T-helper 17 cell (primary cell): Measurements from ENCODE around the gene TMEM269. TPM values are rescaled to one million over a fixed set of nuclear protein-coding genes. Genes with fewer than 3 reads are reported as not detected.
"Not testable (repeated sequence)": the region's sequence is repeated elsewhere in the genome, so short reads cannot be mapped to it uniquely, and the experiment has no call there.

Experiments
- ATAC-seq: fragments of 150-1000 bp; cut with Tn5 transposase; 2 replicates; pipeline ENCODE4 v1.10.0; 2021; ENCODE audit warnings: mild to moderate bottlenecking, moderate library complexity
- DNase-seq, 3 donors: peaks; one replicate each; pipeline versions ENCODE4 v3.0.0 to v3.0.0-alpha.2; 2020 to 2021
- H3K9me3 ChIP-seq: one replicate; pipeline ENCODE4 v1.7.0; 2013; ENCODE audit warnings: low read length, mild to moderate bottlenecking; ENCODE audit not compliant: control insufficient read depth, poor library complexity, severe bottlenecking
- H3K27ac Mint-ChIP-seq: one replicate; pipeline ENCODE4 v1.8.0; 2022; ENCODE audit warnings: mild to moderate bottlenecking, moderate library complexity, mixed read lengths
- H3K27me3 Mint-ChIP-seq: one replicate; pipeline ENCODE4 v1.8.0; 2022; ENCODE audit warnings: mixed read lengths
- H3K36me3 Mint-ChIP-seq: one replicate; pipeline ENCODE4 v1.8.0; 2022; ENCODE audit warnings: low read depth, mixed read lengths
- H3K4me1 Mint-ChIP-seq: one replicate; pipeline ENCODE4 v1.8.0; 2022; ENCODE audit warnings: mild to moderate bottlenecking, mixed read lengths
- H3K4me3 Mint-ChIP-seq: one replicate; pipeline ENCODE4 v1.8.0; 2022; ENCODE audit warnings: mild to moderate bottlenecking, moderate library complexity, mixed read lengths
- total RNA-seq, 4 donors: library from RNA in 2 of 4; stranded (reverse) in 2 of 4; gene quantifications; one replicate each; pipeline ENCODE4 v1.2.3 and lab custom pipeline; 2022 to 2026

The TMEM269 gene
- total RNA-seq, 2 donors from 2014 or later: 0.42 to 0.47 TPM

GRCh38 chr1:42801832-42802473 is 17.2 kb downstream of the TMEM269 start:
- no peaks in the 10 kb centered on the region for H3K9me3 ChIP-seq
- Mint-ChIP-seq H3K4me1 (no peaks in the 10 kb centered on the region), H3K27ac (no peak overlapping the region), H3K4me3 (no peak overlapping the region), H3K36me3 (no peaks in the 10 kb centered on the region), H3K27me3 (peaks cover 4% of the 10 kb centered on the region)
- no peak for ATAC-seq
- no peak for DNase-seq

GRCh38 chr1:42806171-42806570 is 21.4 kb downstream of the TMEM269 start:
- ATAC-seq (no peak), DNase-seq (no peak)
- Mint-ChIP-seq H3K4me3 (no peak overlapping the region), H3K4me1 (peaks cover 8% of the 10 kb centered on the region), H3K27ac (peak overlapping the region; percentile 16), H3K27me3 (no peaks in the 10 kb centered on the region), H3K36me3 (peaks cover 3% of the 10 kb centered on the region)
- no peaks in the 10 kb centered on the region for H3K9me3 ChIP-seq

- Mint-ChIP-seq H3K4me1 (peaks cover 8% of the 10 kb centered on the region), H3K4me3 (no peak overlapping the region), H3K27ac (peak overlapping the region; percentile 16), H3K36me3 (peaks cover 4% of the 10 kb centered on the region), H3K27me3 (no peaks in the 10 kb centered on the region)
- DNase-seq (no peak), ATAC-seq (no peak)
- H3K9me3 ChIP-seq: no peaks in the 10 kb centered on the region
Observed at GRCh38 chr1:42806593-42806992, 21.8 kb downstream of the TMEM269 start.

- Mint-ChIP-seq H3K4me3 (no peak overlapping the region), H3K27me3 (no peaks in the 10 kb centered on the region), H3K27ac (peak overlapping the region; percentile 56), H3K36me3 (peaks cover 5% of the 10 kb centered on the region), H3K4me1 (peaks cover 8% of the 10 kb centered on the region)
- H3K9me3 ChIP-seq: no peaks in the 10 kb centered on the region
- DNase-seq: no peak
- ATAC-seq: no peak
Observed at GRCh38 chr1:42807056-42807668, 22.4 kb downstream of the TMEM269 start.

- not testable (repeated sequence) for H3K36me3 Mint-ChIP-seq, H3K27me3 Mint-ChIP-seq, ATAC-seq, H3K4me3 Mint-ChIP-seq, H3K27ac Mint-ChIP-seq, H3K9me3 ChIP-seq, DNase-seq
- H3K4me1 Mint-ChIP-seq: peaks cover 19% of the 10 kb centered on the region
Observed at GRCh38 chr1:42814815-42815214, 30.0 kb downstream of the TMEM269 start.

- Mint-ChIP-seq H3K27ac (peak overlapping the region; percentile 98), H3K27me3 (no peaks in the 10 kb centered on the region), H3K4me3 (peak overlapping the region; percentile 89), H3K36me3 (peaks cover 5% of the 10 kb centered on the region), H3K4me1 (peaks cover 24% of the 10 kb centered on the region)
- peak; percentile 0 for ATAC-seq
- DNase-seq: no peak
- H3K9me3 ChIP-seq: no peaks in the 10 kb centered on the region
Observed at GRCh38 chr1:42815941-42816584, 31.3 kb downstream of the TMEM269 start.

- Mint-ChIP-seq H3K4me3 (peak within 1 kb of the TSS; percentile 89), H3K27ac (peak within 1 kb of the TSS; percentile 98), H3K4me1 (peaks cover 24% of the 10 kb centered on the region), H3K36me3 (peaks cover 3% of the 10 kb centered on the region), H3K27me3 (no peaks in the 10 kb centered on the region)
- DNase-seq (peak; percentile 93 to 98 (median 95)), ATAC-seq (peak; percentile 88)
- no peaks in the 10 kb centered on the region for H3K9me3 ChIP-seq
Observed at GRCh38 chr1:42816585-42817439, 32.0 kb downstream of the TMEM269 start, which contains the start of the genes ERMAP and SVBP. Gene ERMAP (plus strand): TSS chr1:42817122. CDS start chr1:42830449, 13,327 bp downstream. Gene SVBP (minus strand): TSS chr1:42817397. CDS start chr1:42816544, 853 bp downstream.

GRCh38 chr1:42817440-42817767 is 32.6 kb downstream of the TMEM269 start:
- ATAC-seq (no peak), DNase-seq (no peak)
- no peaks in the 10 kb centered on the region for H3K9me3 ChIP-seq
- H3K36me3 Mint-ChIP-seq: peaks cover 3% of the 10 kb centered on the region
- H3K4me3 Mint-ChIP-seq: peak overlapping the region; percentile 89
- no peak overlapping the region for H3K27ac Mint-ChIP-seq
- no peaks in the 10 kb centered on the region for H3K27me3 Mint-ChIP-seq
- H3K4me1 Mint-ChIP-seq: peaks cover 24% of the 10 kb centered on the region

- Mint-ChIP-seq H3K36me3 (peaks cover 3% of the 10 kb centered on the region), H3K4me1 (peaks cover 24% of the 10 kb centered on the region), H3K4me3 (no peak overlapping the region), H3K27me3 (no peaks in the 10 kb centered on the region), H3K27ac (no peak overlapping the region)
- no peaks in the 10 kb centered on the region for H3K9me3 ChIP-seq
- DNase-seq: no peak
- no peak for ATAC-seq
Observed at GRCh38 chr1:42817976-42818375, 33.2 kb downstream of the TMEM269 start.

GRCh38 chr1:42820813-42821212 is 36.0 kb downstream of the TMEM269 start:
- Mint-ChIP-seq H3K27me3 (no peaks in the 10 kb centered on the region), H3K4me1 (peaks cover 24% of the 10 kb centered on the region), H3K36me3 (peaks cover 3% of the 10 kb centered on the region), H3K27ac (no peak overlapping the region), H3K4me3 (no peak overlapping the region)
- no peaks in the 10 kb centered on the region for H3K9me3 ChIP-seq
- ATAC-seq: no peak
- no peak for DNase-seq

- DNase-seq (no peak), ATAC-seq (no peak)
- Mint-ChIP-seq H3K27me3 (no peaks in the 10 kb centered on the region), H3K4me3 (no peak overlapping the region), H3K36me3 (peaks cover 3% of the 10 kb centered on the region), H3K27ac (no peak overlapping the region), H3K4me1 (peaks cover 15% of the 10 kb centered on the region)
- H3K9me3 ChIP-seq: no peaks in the 10 kb centered on the region
Observed at GRCh38 chr1:42821690-42822089, 36.9 kb downstream of the TMEM269 start.

GRCh38 chr1:42822800-42823392 is 38.1 kb downstream of the TMEM269 start:
- H3K9me3 ChIP-seq: no peaks in the 10 kb centered on the region
- Mint-ChIP-seq H3K27me3 (no peaks in the 10 kb centered on the region), H3K36me3 (peaks cover 3% of the 10 kb centered on the region), H3K4me3 (no peak overlapping the region), H3K4me1 (peaks cover 12% of the 10 kb centered on the region), H3K27ac (no peak overlapping the region)
- ATAC-seq (no peak), DNase-seq (no peak)
